B cell (primary cell): ENCODE data around the gene NFYC. TPM values are rescaled to one million over a fixed set of nuclear protein-coding genes. Genes with fewer than 3 reads are reported as not detected.

Experiments
- ATAC-seq: fragments of 200-7000 bp; cut with Tn5 transposase; one replicate; pipeline ENCODE4 v1.10.0; 2021; ENCODE audit warnings: low read depth, mild to moderate bottlenecking, moderate number of reproducible peaks, moderate library complexity
- CTCF ChIA-PET: fragments of 350-600 bp; sonication (Branson Sonifier 250); formaldehyde crosslinking; loops from one replicate; lab custom pipeline; 2021; ENCODE audit warnings: antibody characterized with exemption, inconsistent platforms; lab: Charles Lee
- POLR2A ChIA-PET: fragments of 350-600 bp; sonication (Branson Sonifier 250); formaldehyde crosslinking; loops from one replicate; lab custom pipeline; 2021; ENCODE audit warnings: antibody characterized with exemption; lab: Charles Lee
- DNase-seq: peaks from one replicate; pipeline ENCODE4 v3.0.0; 2013
- H2AFZ ChIP-seq: 2 replicates; pipeline ENCODE4 v1.6.1; 2012; ENCODE audit warnings: mild to moderate bottlenecking, low read depth, low read length; ENCODE audit not compliant: insufficient read depth, poor library complexity, severe bottlenecking
- H3K27ac ChIP-seq, 2 donors: 1 replicate in 1 of 2; 2 replicates in 1 of 2; pipeline ENCODE4 v1.5.1; 2012 to 2013; ENCODE audit warnings: low read length in 2 of 2, mild to moderate bottlenecking in 2 of 2, moderate library complexity in 1 of 2
- H3K27me3 ChIP-seq, 4 experiments: fragments of 200-600 bp in 1 of 4; sonication (generic) in 1 of 4; replicated peaks in 1 of 4; 1 replicate in 2 of 4; 2 replicates in 2 of 4; pipeline versions ENCODE4 v1.6.1 to v1.7.0; 2013 to 2016; ENCODE audit warnings: low read length in 3 of 4, mild to moderate bottlenecking in 2 of 4, mixed read lengths in 1 of 4, moderate library complexity in 1 of 4; ENCODE audit not compliant: insufficient read depth in 4 of 4, control insufficient read depth in 3 of 4; ENCODE audit errors: control extremely low read depth in 1 of 4
- H3K36me3 ChIP-seq, 2 experiments: replicated peaks in 1 of 2; 1 replicate in 1 of 2; 2 replicates in 1 of 2; pipeline versions ENCODE4 v1.6.1 to v1.7.1; 2013; ENCODE audit warnings: low read length in 1 of 2; ENCODE audit not compliant: insufficient read depth in 2 of 2, control insufficient read depth in 1 of 2; ENCODE audit errors: control extremely low read depth in 1 of 2, extremely low read depth in 1 of 2
- H3K4me1 ChIP-seq, 2 donors: fragments of 200-600 bp in 1 of 2; sonication (generic) in 1 of 2; 1 replicate in 1 of 2; 2 replicates in 1 of 2; pipeline versions ENCODE4 v1.5.1 to v1.6.1; 2013 to 2017; ENCODE audit warnings: low read length in 2 of 2; ENCODE audit not compliant: control insufficient read depth in 2 of 2, insufficient read depth in 2 of 2
- H3K4me2 ChIP-seq: replicated peaks from 2 replicates; pipeline ENCODE3; 2012; ENCODE audit warnings: mild to moderate bottlenecking, low read depth, low read length; ENCODE audit not compliant: poor library complexity, severe bottlenecking
- H3K4me3 ChIP-seq, 5 experiments: fragments of 200-600 bp in 1 of 5; sonication (generic) in 1 of 5; 1 replicate in 3 of 5; 2 replicates in 2 of 5; pipeline versions ENCODE4 v1.5.1 to v1.7.0; 2011 to 2016; ENCODE audit warnings: low read length in 4 of 5, mild to moderate bottlenecking in 4 of 5, low read depth in 2 of 5, control low read depth in 1 of 5, moderate library complexity in 1 of 5; ENCODE audit not compliant: insufficient read depth in 1 of 5; ENCODE audit errors: control extremely low read depth in 1 of 5, extremely low read depth in 1 of 5
- H3K79me2 ChIP-seq: fragments of 200-600 bp; sonication (generic); one replicate; pipeline ENCODE4 v1.6.0; 2016; ENCODE audit warnings: low read length; ENCODE audit not compliant: control insufficient read depth, insufficient read depth
- H3K9ac ChIP-seq: fragments of 200-600 bp; sonication (generic); 2 replicates; pipeline ENCODE4 v1.6.1; 2017; ENCODE audit warnings: mild to moderate bottlenecking, low read length, moderate library complexity
- H3K9me3 ChIP-seq, 3 donors: one replicate each; pipeline versions ENCODE4 v1.6.1 to v1.7.1; 2013; ENCODE audit warnings: low read length in 2 of 3; ENCODE audit not compliant: control insufficient read depth in 2 of 3, insufficient read depth in 1 of 3; ENCODE audit errors: control extremely low read depth in 1 of 3
- H4K20me1 ChIP-seq: 2 replicates; pipeline ENCODE4 v1.6.0; 2012; ENCODE audit warnings: mild to moderate bottlenecking, low read length; ENCODE audit not compliant: insufficient read depth, control insufficient read depth, poor library complexity, severe bottlenecking
- H3K27ac Mint-ChIP-seq: one replicate; pipeline ENCODE4 v1.8.0; 2021; ENCODE audit warnings: mixed read lengths
- H3K27me3 Mint-ChIP-seq: one replicate; pipeline ENCODE4 v1.8.0; 2021; ENCODE audit warnings: mixed read lengths
- H3K4me1 Mint-ChIP-seq: one replicate; pipeline ENCODE4 v1.8.0; 2021; ENCODE audit warnings: mixed read lengths
- H3K4me3 Mint-ChIP-seq: one replicate; pipeline ENCODE4 v1.8.0; 2021; ENCODE audit warnings: mixed read lengths
- H3K9me3 Mint-ChIP-seq: one replicate; pipeline ENCODE4 v1.8.0; 2022; ENCODE audit warnings: mixed read lengths; ENCODE audit not compliant: insufficient read depth
- EZH2 ChIP-seq: IDR thresholded peaks from 2 replicates; pipeline ENCODE4 v1.6.1; 2012; ENCODE audit warnings: borderline replicate concordance, low read depth, mild to moderate bottlenecking, moderate library complexity, low read length; ENCODE audit not compliant: insufficient read depth, poor library complexity, severe bottlenecking
- WGBS: methylation state at CpG from one replicate; pipeline ENCODE4 v1.1.5; 2013; ENCODE audit warnings: missing lambda C conversion rate; ENCODE audit not compliant: insufficient coverage; 5-methylcytosine and 5-hydroxymethylcytosine counted together
- intact Hi-C: fragments of 100-400 bp; cut with micrococcal nuclease; formaldehyde crosslinking; loops from one replicate; pipeline ENCODE4 v1.10.0; 2022
- polyA plus RNA-seq: library from polyadenylated mRNA; depleted of rRNA; stranded (reverse); fragments of >200 nt; gene quantifications from 2 replicates; pipeline ENCODE4 v1.2.3, GENCODE V29; 2012
- total RNA-seq, 2 donors: library from RNA; stranded (reverse); fragments of 120-200 nt in 1 of 2; gene quantifications; 1 replicate in 1 of 2; 2 replicates in 1 of 2; pipeline versions ENCODE4 v1.2.3 to v1.2.4, GENCODE V29; 2013 to 2022
- TF ChIP-seq, protein P1 (sequence below): fragments of 200-600 bp; IDR thresholded peaks from one replicate; pipeline ENCODE4 v1.8.0; 2022; ENCODE audit warnings: antibody characterized with exemption, mild to moderate bottlenecking

NFYC gene
- total and polyA plus RNA-seq, 2 donors (not counting 1 experiment from before 2014, with no cell fraction given): 88.7 to 123 TPM

DNA sequence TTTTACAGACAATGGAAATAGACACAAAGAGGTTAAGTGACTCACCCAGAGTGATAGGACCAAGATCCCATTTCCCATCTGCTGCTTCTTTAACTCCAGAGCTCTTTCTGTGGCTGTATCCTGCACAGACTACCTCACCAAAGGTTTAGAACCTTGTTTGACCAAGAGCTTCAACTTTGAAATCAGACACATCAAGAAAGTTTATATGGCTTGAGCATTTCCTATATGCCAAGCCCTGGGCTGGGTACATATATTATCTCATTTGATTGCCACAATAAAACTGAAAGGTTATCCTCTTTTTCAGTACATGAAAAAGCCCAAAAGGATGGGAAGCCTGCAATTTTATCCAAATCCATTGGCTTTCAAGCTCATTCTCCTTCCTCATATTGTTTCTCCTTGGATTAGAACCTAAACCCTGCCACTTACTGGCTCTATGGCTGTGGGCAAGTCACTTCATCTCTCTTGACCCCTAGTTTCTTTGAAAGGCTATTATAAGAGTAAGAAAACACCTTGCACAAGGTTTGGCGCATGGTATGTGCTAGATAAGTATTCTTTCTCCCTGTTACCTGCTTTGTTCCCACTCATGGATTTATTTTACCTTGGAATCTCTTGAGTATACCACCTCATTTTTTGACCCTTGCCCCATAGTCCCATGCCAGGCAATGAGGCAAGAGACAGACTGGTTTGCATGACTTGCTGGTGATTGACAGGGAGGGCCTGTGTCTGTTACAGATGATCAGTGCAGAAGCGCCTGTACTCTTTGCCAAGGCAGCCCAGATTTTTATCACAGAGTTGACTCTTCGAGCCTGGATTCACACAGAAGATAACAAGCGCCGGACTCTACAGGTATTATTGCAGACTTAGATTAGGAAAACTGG lies 57.6 kb downstream of the NFYC start:
- H3K27ac Mint-ChIP-seq: no peak overlapping the region
- peaks cover 21% of the 10 kb centered on the region for H3K4me1 Mint-ChIP-seq
- no peak overlapping the region for H3K9ac ChIP-seq
- no peak overlapping the region for H3K27ac ChIP-seq
- no peaks in the 10 kb centered on the region for H3K9me3 Mint-ChIP-seq
- no peaks in the 10 kb centered on the region for H3K27me3 Mint-ChIP-seq
- no peak for DNase-seq
- H3K79me2 ChIP-seq: peaks cover 35% of the 10 kb centered on the region
- no peaks in the 10 kb centered on the region for H3K4me1 ChIP-seq
- ATAC-seq: no peak
- H3K27me3 ChIP-seq: no peaks in the 10 kb centered on the region
- no peak overlapping the region for H3K4me2 ChIP-seq
- no peaks in the 10 kb centered on the region for H3K9me3 ChIP-seq
- 100% methylated on average over 4 of the region's 5 CpGs for WGBS
- H4K20me1 ChIP-seq: peaks cover 35% of the 10 kb centered on the region
- TF ChIP-seq, protein P1, sequence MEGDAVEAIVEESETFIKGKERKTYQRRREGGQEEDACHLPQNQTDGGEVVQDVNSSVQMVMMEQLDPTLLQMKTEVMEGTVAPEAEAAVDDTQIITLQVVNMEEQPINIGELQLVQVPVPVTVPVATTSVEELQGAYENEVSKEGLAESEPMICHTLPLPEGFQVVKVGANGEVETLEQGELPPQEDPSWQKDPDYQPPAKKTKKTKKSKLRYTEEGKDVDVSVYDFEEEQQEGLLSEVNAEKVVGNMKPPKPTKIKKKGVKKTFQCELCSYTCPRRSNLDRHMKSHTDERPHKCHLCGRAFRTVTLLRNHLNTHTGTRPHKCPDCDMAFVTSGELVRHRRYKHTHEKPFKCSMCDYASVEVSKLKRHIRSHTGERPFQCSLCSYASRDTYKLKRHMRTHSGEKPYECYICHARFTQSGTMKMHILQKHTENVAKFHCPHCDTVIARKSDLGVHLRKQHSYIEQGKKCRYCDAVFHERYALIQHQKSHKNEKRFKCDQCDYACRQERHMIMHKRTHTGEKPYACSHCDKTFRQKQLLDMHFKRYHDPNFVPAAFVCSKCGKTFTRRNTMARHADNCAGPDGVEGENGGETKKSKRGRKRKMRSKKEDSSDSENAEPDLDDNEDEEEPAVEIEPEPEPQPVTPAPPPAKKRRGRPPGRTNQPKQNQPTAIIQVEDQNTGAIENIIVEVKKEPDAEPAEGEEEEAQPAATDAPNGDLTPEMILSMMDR: no peak
- no peak overlapping the region for H2AFZ ChIP-seq
- H3K4me3 Mint-ChIP-seq: no peak overlapping the region
- intact Hi-C loops: no loop called here
- POLR2A ChIA-PET: no interaction called here
- H3K36me3 ChIP-seq: peaks cover 12 to 82% of the 10 kb centered on the region in 2 experiments
- no peak overlapping the region for H3K4me3 ChIP-seq
- CTCF ChIA-PET: interaction anchor here (1.0 kb wide), 1 partner anchor 23 kb away, joined by 3 read pairs; no protein-coding TSS in a partner anchor

DNA sequence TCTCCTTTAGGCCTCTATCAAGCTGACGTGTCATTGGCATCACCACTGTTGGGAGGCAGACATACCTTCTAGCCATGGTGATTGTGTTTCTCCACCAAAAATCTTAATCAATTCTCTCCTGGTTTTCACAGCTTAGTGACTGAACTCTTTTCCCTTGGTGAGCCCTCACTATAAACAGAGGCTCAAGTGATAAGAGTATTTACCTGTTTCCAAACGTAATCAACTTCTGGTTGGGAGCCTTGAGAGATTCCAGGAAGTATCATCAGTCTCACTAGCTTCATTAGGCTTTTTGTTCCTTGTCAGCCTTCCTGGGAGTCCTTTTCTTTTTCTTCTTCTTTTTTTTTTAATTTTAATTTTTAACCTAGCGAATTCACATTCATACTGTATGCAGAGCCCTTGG lies 58.3 kb downstream of the NFYC start:
- no peak overlapping the region for H3K27ac ChIP-seq
- TF ChIP-seq, protein P1: no peak
- TF ChIP-seq EZH2: no peak
- ATAC-seq (no peak), DNase-seq (no peak)
- H3K4me1 ChIP-seq: no peaks in the 10 kb centered on the region
- no peaks in the 10 kb centered on the region for H3K27me3 Mint-ChIP-seq
- no peaks in the 10 kb centered on the region for H3K27me3 ChIP-seq
- CTCF ChIA-PET: interaction anchor here (0.8 kb wide), 1 partner anchor 24 kb away, joined by 3 read pairs; no protein-coding TSS in a partner anchor
- peaks cover 12 to 83% of the 10 kb centered on the region in 2 experiments for H3K36me3 ChIP-seq
- no peak overlapping the region for H2AFZ ChIP-seq
- intact Hi-C loops: no loop called here
- POLR2A ChIA-PET: no interaction called here
- H3K27ac Mint-ChIP-seq: no peak overlapping the region
- H3K4me3 Mint-ChIP-seq: no peak overlapping the region
- no peaks in the 10 kb centered on the region for H3K9me3 ChIP-seq
- 91% methylated on average over 1 of the region's 3 CpGs for WGBS
- H3K4me3 ChIP-seq: no peak overlapping the region
- no peak overlapping the region for H3K4me2 ChIP-seq
- no peaks in the 10 kb centered on the region for H3K9me3 Mint-ChIP-seq
- H3K79me2 ChIP-seq: peaks cover 27% of the 10 kb centered on the region
- peaks cover 36% of the 10 kb centered on the region for H4K20me1 ChIP-seq
- H3K4me1 Mint-ChIP-seq: peaks cover 16% of the 10 kb centered on the region
- H3K9ac ChIP-seq: no peak overlapping the region
